GM23338 (cell line): ENCODE data around the gene TSPAN3. TPM values are rescaled to one million over a fixed set of nuclear protein-coding genes. Genes with fewer than 3 reads are reported as not detected.

ENCODE experiments used
- ATAC-seq: fragments of 200-7000 bp; cut with Tn5 transposase; 3 replicates; pipeline ENCODE4 v1.9.1; 2020
- DNase-seq: peaks from one replicate; pipeline ENCODE4 v3.0.0-alpha.2; 2015; ENCODE audit warnings: low spot score
- H2AFZ ChIP-seq: fragments of 200-600 bp; sonication (generic); 2 replicates; pipeline ENCODE4 v1.8.0; 2016; ENCODE audit warnings: antibody characterized with exemption, mild to moderate bottlenecking, moderate library complexity
- H3F3A ChIP-seq: fragments of 200-600 bp; sonication (generic); replicated peaks from 2 replicates; pipeline ENCODE4 v1.8.0; 2017; ENCODE audit warnings: antibody characterized with exemption, mixed run types, low read depth
- H3K27ac ChIP-seq: fragments of 200-600 bp; sonication (generic); 2 replicates; pipeline ENCODE4 v1.6.1; 2016; ENCODE audit warnings: low read depth
- H3K27me3 ChIP-seq: fragments of 200-600 bp; sonication (generic); 2 replicates; pipeline ENCODE4 v1.8.0; 2016; ENCODE audit warnings: mild to moderate bottlenecking, mixed run types, moderate library complexity; ENCODE audit not compliant: insufficient read depth
- H3K36me3 ChIP-seq: fragments of 200-600 bp; sonication (generic); 2 replicates; pipeline ENCODE4 v1.8.0; 2016; ENCODE audit warnings: mild to moderate bottlenecking; ENCODE audit not compliant: insufficient read depth
- H3K4me1 ChIP-seq: fragments of 200-600 bp; sonication (generic); 2 replicates; pipeline ENCODE4 v1.8.0; 2016; ENCODE audit warnings: mild to moderate bottlenecking, moderate library complexity; ENCODE audit not compliant: insufficient read depth
- H3K4me2 ChIP-seq: fragments of 200-600 bp; sonication (generic); 2 replicates; pipeline ENCODE4 v1.7.1; 2017; ENCODE audit warnings: mixed run types
- H3K4me3 ChIP-seq: fragments of 200-600 bp; sonication (generic); 2 replicates; pipeline ENCODE4 v1.6.1; 2016; ENCODE audit warnings: mixed run types
- H3K79me2 ChIP-seq: fragments of 200-600 bp; sonication (generic); replicated peaks from 2 replicates; pipeline ENCODE4 v1.8.0; 2017; ENCODE audit warnings: mild to moderate bottlenecking; ENCODE audit not compliant: insufficient read depth
- H3K9me2 ChIP-seq: fragments of 200-600 bp; sonication (generic); 2 replicates; pipeline ENCODE4 v1.8.0; 2017; ENCODE audit not compliant: insufficient read depth
- H4K20me1 ChIP-seq: fragments of 200-600 bp; sonication (generic); replicated peaks from 2 replicates; pipeline ENCODE4 v1.8.0; 2017; ENCODE audit warnings: mild to moderate bottlenecking; ENCODE audit not compliant: insufficient read depth
- H3K27ac Mint-ChIP-seq: 2 replicates; pipeline ENCODE4 v1.8.0; 2020; ENCODE audit warnings: inconsistent platforms, mild to moderate bottlenecking, moderate library complexity, mixed read lengths
- H3K27me3 Mint-ChIP-seq: 3 replicates; pipeline ENCODE4 v1.8.0; 2022; ENCODE audit warnings: low read depth, mild to moderate bottlenecking, moderate library complexity, mixed read lengths, inconsistent platforms; ENCODE audit not compliant: insufficient read depth, poor library complexity
- H3K36me3 Mint-ChIP-seq: 3 replicates; pipeline ENCODE4 v1.8.0; 2021; ENCODE audit warnings: low read depth, mild to moderate bottlenecking, inconsistent platforms, moderate library complexity, mixed read lengths
- H3K4me1 Mint-ChIP-seq: 3 replicates; pipeline ENCODE4 v1.8.0; 2020; ENCODE audit warnings: mild to moderate bottlenecking, inconsistent platforms, mixed read lengths
- H3K4me3 Mint-ChIP-seq: 3 replicates; pipeline ENCODE4 v1.8.0; 2021; ENCODE audit warnings: moderate library complexity, mild to moderate bottlenecking, inconsistent platforms, mixed read lengths
- H3K9me3 Mint-ChIP-seq: 3 replicates; pipeline ENCODE4 v1.8.0; 2020; ENCODE audit warnings: moderate library complexity, mild to moderate bottlenecking, inconsistent platforms, mixed read lengths
- CREB1 ChIP-seq: fragments of 250-450 bp; sonication (Bioruptor Pico); IDR thresholded peaks from 2 replicates; pipeline ENCODE4 v1.5.0; 2020; ENCODE audit warnings: low read depth, mild to moderate bottlenecking, moderate library complexity
- EZH2phosphoT487 ChIP-seq: fragments of 200-600 bp; sonication (generic); IDR thresholded peaks from one replicate; pipeline ENCODE4 v1.8.1; 2018; ENCODE audit warnings: antibody characterized with exemption; ENCODE audit not compliant: unreplicated experiment
- JUNB ChIP-seq: IDR thresholded peaks from one replicate; pipeline ENCODE4 v1.6.1; 2016; ENCODE audit warnings: antibody characterized with exemption; ENCODE audit not compliant: unreplicated experiment
- NANOG ChIP-seq: IDR thresholded peaks from 2 replicates; pipeline ENCODE4 v1.6.1; 2016; ENCODE audit warnings: antibody characterized with exemption, borderline replicate concordance
- POLR2AphosphoS5 ChIP-seq: IDR thresholded peaks from 2 replicates; pipeline ENCODE4 v1.6.1; 2016; ENCODE audit warnings: antibody characterized with exemption, low read depth
- STAT1 ChIP-seq: IDR thresholded peaks from one replicate; pipeline ENCODE4 v1.6.1; 2016; ENCODE audit warnings: antibody characterized with exemption; ENCODE audit not compliant: unreplicated experiment
- polyA plus RNA-seq: library from polyadenylated mRNA; unstranded; fragments of >200 nt; fragmentation: Nextera tagmentation; extraction: Ambion mirVana; gene quantifications from 2 replicates; pipeline ENCODE4 v1.2.1, GENCODE V29; 2016
- total RNA-seq: library from RNA; depleted of rRNA; stranded (reverse); fragments of >200 nt; shearing (Covaris generic); gene quantifications from 2 replicates; pipeline ENCODE4 v1.2.3, GENCODE V29; 2014
- TF ChIP-seq, protein P1 (sequence below), 2 experiments: fragments of 200-600 bp in 1 of 2; sonication (generic) in 1 of 2; conservative IDR thresholded peaks; 2 replicates each; pipeline versions ENCODE4 v1.5.1 to v1.6.1; 2016 to 2017; ENCODE audit warnings: antibody characterized with exemption in 2 of 2, low read depth in 2 of 2, mild to moderate bottlenecking in 2 of 2, moderate library complexity in 1 of 2
- TF ChIP-seq, protein P2 (sequence below): fragments of 250-450 bp; sonication (Bioruptor Pico); IDR thresholded peaks from 2 replicates; pipeline ENCODE4 v1.5.0; 2020; ENCODE audit warnings: mild to moderate bottlenecking, moderate library complexity
- TF ChIP-seq, protein P3 (sequence below): IDR thresholded peaks from 2 replicates; pipeline ENCODE4 v1.6.1; 2016; ENCODE audit warnings: antibody characterized with exemption

TSPAN3 gene
- total and polyA plus RNA-seq, 2 experiments from 2014 or later = 72.5 to 159 TPM

DNA sequence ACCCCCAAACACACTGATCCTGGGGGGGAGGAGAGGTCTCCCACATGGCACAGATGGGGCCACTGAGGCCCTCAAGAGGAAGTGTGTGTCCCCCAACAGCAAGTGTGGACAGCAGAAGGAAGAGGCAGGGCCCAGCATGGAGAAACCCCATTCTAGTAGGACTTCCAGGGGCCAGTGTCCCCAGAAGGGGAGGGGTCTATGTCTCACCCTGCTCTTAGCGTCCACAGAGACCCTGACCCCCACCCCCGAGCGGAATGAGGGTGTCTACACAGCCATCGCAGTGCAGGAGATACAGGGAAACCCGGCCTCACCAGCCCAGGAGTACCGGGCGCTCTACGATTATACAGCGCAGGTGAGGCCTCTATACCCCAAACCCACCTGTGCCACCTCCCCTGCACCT lies 35.3 kb downstream of the TSPAN3 start:
- H3K27ac ChIP-seq = no peak overlapping the region
- TF ChIP-seq, protein P1, sequence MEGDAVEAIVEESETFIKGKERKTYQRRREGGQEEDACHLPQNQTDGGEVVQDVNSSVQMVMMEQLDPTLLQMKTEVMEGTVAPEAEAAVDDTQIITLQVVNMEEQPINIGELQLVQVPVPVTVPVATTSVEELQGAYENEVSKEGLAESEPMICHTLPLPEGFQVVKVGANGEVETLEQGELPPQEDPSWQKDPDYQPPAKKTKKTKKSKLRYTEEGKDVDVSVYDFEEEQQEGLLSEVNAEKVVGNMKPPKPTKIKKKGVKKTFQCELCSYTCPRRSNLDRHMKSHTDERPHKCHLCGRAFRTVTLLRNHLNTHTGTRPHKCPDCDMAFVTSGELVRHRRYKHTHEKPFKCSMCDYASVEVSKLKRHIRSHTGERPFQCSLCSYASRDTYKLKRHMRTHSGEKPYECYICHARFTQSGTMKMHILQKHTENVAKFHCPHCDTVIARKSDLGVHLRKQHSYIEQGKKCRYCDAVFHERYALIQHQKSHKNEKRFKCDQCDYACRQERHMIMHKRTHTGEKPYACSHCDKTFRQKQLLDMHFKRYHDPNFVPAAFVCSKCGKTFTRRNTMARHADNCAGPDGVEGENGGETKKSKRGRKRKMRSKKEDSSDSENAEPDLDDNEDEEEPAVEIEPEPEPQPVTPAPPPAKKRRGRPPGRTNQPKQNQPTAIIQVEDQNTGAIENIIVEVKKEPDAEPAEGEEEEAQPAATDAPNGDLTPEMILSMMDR (conservative IDR thresholded peaks at IDR 0.05; ENCODE audit: low read depth in 2 of 2) = no peak
- TF ChIP-seq STAT1 (no peak), NANOG (no peak), EZH2phosphoT487 (no peak), CREB1 (no peak), JUNB (no peak), POLR2AphosphoS5 (no peak)
- TF ChIP-seq, protein P2, sequence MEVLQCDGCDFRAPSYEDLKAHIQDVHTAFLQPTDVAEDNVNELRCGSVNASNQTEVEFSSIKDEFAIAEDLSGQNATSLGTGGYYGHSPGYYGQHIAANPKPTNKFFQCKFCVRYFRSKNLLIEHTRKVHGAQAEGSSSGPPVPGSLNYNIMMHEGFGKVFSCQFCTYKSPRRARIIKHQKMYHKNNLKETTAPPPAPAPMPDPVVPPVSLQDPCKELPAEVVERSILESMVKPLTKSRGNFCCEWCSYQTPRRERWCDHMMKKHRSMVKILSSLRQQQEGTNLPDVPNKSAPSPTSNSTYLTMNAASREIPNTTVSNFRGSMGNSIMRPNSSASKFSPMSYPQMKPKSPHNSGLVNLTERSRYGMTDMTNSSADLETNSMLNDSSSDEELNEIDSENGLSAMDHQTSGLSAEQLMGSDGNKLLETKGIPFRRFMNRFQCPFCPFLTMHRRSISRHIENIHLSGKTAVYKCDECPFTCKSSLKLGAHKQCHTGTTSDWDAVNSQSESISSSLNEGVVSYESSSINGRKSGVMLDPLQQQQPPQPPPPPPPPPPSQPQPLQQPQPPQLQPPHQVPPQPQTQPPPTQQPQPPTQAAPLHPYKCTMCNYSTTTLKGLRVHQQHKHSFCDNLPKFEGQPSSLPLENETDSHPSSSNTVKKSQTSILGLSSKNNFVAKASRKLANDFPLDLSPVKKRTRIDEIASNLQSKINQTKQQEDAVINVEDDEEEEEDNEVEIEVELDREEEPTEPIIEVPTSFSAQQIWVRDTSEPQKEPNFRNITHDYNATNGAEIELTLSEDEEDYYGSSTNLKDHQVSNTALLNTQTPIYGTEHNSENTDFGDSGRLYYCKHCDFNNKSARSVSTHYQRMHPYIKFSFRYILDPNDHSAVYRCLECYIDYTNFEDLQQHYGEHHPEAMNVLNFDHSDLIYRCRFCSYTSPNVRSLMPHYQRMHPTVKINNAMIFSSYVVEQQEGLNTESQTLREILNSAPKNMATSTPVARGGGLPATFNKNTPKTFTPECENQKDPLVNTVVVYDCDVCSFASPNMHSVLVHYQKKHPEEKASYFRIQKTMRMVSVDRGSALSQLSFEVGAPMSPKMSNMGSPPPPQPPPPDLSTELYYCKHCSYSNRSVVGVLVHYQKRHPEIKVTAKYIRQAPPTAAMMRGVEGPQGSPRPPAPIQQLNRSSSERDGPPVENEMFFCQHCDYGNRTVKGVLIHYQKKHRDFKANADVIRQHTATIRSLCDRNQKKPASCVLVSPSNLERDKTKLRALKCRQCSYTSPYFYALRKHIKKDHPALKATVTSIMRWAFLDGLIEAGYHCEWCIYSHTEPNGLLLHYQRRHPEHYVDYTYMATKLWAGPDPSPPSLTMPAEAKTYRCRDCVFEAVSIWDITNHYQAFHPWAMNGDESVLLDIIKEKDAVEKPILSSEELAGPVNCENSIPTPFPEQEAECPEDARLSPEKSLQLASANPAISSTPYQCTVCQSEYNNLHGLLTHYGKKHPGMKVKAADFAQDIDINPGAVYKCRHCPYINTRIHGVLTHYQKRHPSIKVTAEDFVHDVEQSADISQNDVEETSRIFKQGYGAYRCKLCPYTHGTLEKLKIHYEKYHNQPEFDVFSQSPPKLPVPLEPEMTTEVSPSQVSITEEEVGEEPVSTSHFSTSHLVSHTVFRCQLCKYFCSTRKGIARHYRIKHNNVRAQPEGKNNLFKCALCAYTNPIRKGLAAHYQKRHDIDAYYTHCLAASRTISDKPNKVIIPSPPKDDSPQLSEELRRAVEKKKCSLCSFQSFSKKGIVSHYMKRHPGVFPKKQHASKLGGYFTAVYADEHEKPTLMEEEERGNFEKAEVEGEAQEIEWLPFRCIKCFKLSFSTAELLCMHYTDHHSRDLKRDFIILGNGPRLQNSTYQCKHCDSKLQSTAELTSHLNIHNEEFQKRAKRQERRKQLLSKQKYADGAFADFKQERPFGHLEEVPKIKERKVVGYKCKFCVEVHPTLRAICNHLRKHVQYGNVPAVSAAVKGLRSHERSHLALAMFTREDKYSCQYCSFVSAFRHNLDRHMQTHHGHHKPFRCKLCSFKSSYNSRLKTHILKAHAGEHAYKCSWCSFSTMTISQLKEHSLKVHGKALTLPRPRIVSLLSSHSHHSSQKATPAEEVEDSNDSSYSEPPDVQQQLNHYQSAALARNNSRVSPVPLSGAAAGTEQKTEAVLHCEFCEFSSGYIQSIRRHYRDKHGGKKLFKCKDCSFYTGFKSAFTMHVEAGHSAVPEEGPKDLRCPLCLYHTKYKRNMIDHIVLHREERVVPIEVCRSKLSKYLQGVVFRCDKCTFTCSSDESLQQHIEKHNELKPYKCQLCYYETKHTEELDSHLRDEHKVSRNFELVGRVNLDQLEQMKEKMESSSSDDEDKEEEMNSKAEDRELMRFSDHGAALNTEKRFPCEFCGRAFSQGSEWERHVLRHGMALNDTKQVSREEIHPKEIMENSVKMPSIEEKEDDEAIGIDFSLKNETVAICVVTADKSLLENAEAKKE (CRISPR knock-in tag) = no peak
- TF ChIP-seq, protein P3, sequence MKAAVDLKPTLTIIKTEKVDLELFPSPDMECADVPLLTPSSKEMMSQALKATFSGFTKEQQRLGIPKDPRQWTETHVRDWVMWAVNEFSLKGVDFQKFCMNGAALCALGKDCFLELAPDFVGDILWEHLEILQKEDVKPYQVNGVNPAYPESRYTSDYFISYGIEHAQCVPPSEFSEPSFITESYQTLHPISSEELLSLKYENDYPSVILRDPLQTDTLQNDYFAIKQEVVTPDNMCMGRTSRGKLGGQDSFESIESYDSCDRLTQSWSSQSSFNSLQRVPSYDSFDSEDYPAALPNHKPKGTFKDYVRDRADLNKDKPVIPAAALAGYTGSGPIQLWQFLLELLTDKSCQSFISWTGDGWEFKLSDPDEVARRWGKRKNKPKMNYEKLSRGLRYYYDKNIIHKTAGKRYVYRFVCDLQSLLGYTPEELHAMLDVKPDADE = no peak
- H3K4me1 Mint-ChIP-seq = peaks cover 14% of the 10 kb centered on the region
- no peak overlapping the region for H3K4me3 ChIP-seq
- no peak for ATAC-seq
- H3K4me2 ChIP-seq = no peak overlapping the region
- H3F3A ChIP-seq = no peaks in the 10 kb centered on the region
- peaks cover 34% of the 10 kb centered on the region for H3K27me3 Mint-ChIP-seq
- no peak for DNase-seq
- no peaks in the 10 kb centered on the region for H3K36me3 ChIP-seq
- H3K36me3 Mint-ChIP-seq = peaks cover 42% of the 10 kb centered on the region
- no peaks in the 10 kb centered on the region for H3K27me3 ChIP-seq
- H3K79me2 ChIP-seq = no peaks in the 10 kb centered on the region
- no peak overlapping the region for H3K4me3 Mint-ChIP-seq
- no peaks in the 10 kb centered on the region for H4K20me1 ChIP-seq
- H3K9me3 Mint-ChIP-seq = peaks cover 29% of the 10 kb centered on the region
- no peak overlapping the region for H2AFZ ChIP-seq
- no peak overlapping the region for H3K27ac Mint-ChIP-seq
- H3K4me1 ChIP-seq = no peaks in the 10 kb centered on the region
- H3K9me2 ChIP-seq = no peaks in the 10 kb centered on the region
